Measurements from ENCODE around the gene SERPINE2. TPM values are rescaled to one million over a fixed set of nuclear protein-coding genes. Genes with fewer than 3 reads are reported as not detected.
"Not testable (repeated sequence)": the region's sequence is repeated elsewhere in the genome, so short reads cannot be mapped to it uniquely, and the experiment has no call there.

Gene SERPINE2
- polyA plus RNA-seq, 1 donor, result 112 TPM

DNA sequence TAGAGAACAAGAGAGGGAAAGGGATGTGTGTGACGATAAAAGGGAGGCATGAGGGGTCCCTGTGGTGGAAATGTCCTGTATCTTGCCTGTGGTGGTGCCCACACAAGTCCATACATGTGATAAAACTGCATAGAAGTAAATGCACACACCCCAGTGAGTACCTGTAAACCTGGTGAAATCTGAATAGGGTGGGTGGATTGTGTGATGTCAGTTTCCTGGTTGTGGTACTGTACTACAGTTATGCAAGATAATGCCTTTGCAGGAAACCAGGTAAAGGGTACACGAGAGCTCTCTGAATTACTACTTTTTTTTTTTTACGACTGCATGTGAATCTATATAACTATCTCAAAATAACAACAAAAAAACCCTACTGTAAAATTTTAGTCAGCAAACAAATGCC is 22.1 kb downstream of the SERPINE2 start:
- no peak for DNase-seq

DNA sequence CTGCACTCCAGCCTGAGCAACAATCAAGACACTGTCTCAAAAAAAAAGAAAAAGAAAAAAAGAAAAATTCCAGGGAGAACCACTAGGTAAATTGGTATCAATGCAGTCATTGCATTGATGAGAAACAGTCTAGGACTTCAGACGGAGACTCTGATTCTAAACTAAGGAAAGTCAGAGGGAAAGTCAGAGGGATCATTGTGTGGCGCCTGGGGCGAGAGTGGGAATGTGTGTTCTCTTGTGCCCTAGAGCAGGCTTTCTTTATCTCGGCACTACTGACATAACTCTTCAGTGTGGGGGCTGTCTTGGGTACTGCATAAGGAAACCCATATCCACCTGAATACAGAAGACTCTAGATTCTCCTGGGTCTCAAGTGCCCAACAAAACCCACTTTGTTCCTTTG is 24.8 kb downstream of the SERPINE2 start:
- DNase-seq, result no peak

DNA sequence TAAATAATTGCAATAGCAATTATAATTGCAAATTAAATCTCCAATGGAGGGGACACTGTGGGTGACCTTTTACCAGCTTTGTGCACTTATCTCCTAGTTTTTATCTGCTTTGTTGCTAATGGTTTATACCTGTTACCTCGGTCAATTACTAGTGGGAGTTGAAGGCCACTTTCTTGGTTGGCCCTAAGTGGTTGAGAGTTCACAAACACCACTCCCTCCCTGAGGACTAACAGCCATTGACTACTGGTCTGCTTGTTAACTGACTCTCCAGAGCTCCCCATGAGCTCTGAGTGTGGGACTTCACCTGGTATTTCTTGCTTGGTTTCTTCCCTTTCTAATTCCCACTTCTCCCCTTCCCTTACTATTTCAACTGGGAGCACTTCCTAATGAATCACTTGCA is 27.2 kb downstream of the SERPINE2 start:
- no peak for DNase-seq

DNA sequence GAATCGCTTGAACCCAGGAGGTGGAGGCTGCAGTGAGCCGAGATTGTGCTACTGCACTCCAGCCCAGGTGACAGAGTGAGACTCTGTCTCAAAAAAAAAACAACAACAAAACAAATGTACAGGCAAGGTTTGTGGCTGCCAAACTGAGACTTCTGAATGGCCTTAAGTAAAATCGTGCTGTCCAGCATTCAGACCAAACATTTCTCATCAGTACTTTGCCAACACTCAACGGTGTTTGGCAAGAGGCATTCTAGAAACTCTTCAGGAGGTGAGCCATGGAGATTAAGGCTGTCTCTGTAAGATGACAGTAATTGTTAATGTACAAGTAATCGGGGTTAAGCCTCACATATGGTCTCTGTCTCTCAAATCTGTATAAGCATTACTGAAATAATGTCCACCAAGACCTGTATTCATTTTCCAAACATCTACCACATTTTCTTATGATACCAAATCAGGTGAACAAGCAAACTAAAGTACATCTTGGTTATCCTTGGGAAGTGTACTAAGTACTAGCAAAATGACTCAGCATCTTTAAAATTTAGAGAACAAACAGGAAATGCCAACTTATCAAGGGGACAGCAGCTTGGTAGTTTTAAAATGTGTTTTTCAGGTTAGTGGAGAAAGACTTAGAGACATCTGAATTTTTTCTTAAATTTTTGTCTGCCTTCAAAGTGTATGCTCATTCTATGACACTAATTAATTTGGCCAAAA is 29.3 kb downstream of the SERPINE2 start:
- DNase-seq, result no peak

DNA sequence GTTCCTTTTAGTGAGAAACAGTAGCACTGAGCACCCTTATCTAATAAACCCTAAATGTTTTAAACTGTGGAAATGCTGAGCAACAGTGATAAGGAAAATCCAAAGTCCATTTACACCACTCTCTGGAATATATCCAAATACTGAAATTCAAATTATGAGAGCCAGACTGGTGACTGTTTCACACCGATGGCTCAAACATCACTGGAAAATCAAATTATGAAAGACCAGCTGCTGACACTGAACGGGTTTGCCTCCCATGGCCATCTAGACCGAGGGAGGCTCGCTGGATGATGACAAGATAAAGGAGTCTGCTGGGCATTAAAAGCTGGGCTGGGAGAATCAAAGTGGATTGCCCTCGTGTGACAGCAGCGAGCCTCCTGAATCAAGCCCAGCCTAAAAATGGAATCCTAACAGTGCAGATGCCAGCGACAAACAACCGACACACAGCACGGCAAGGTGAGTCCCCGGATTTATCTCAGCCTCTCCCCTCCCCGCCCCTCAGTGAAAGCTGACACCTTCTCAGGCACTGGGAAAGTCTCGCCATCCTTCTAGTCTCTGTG is 30.3 kb downstream of the SERPINE2 start:
- DNase-seq, result no peak

DNA sequence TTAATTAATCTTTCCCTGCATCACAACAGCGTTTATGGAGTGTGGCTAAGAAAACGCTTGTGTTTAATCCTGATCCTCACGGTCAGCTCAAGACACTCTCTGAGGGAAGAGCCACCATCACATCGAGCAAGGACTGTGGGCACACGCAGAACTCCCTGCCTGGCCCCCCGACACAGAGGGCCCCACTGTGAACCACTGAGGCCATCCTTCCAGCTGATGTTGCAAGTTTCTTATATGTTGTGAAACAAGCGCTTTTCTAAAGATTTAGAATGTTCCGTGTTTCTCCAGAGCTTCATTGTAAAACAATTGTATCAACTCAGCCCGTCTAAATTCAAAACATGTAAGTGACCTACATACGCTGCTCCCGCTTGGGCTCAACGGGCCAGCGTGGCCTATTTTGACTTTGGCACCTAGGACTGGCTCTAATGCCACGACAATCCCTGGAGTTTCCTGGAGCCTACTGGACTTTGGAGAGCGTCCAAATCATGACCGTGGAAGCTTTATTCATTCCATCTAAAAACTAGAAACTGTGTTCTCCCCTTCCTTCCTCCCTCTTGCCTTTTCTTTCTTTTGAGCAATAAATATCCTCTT is 34.9 kb downstream of the SERPINE2 start:
- DNase-seq, result no peak

DNA sequence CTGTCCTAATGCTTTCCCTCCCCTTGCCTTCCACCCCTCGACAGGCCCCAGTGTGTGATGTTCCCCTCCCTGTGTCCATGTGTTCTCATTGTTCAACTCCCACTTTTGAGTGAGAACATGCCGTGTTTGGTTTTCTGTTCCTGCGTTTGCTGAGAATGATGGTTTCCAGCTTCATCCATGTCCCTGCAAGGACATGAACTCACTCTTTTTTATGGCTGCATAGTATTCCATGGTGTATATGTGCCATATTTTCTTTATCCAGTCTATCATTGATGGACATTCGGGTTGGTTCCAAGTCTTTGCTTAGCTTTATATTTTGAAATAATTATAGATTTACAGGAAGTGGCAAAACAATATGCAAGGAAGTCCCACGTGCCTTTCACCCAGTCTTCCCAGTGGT is 38.4 kb downstream of the SERPINE2 start:
- not testable (repeated sequence) for DNase-seq

DNA sequence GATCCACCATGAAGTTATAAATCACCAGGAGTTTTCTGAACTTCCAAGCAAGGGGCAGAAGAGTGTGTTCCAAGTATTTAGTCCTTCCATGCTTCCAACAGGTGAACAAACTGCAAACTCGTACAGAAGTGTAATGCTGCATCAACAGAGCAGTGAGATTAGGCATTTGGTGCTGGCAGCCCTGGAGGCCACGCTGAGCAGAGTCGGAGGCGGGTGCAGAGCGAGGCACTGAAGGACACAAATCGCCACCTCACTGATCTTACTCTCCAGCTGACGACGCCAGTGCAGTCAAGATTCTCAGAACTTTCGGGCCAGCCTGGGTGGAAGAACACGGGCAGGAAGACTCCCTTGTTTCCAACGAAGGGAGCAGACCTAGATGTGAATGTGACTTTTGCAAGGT is 39.2 kb downstream of the SERPINE2 start:
- no peak for DNase-seq

DNA sequence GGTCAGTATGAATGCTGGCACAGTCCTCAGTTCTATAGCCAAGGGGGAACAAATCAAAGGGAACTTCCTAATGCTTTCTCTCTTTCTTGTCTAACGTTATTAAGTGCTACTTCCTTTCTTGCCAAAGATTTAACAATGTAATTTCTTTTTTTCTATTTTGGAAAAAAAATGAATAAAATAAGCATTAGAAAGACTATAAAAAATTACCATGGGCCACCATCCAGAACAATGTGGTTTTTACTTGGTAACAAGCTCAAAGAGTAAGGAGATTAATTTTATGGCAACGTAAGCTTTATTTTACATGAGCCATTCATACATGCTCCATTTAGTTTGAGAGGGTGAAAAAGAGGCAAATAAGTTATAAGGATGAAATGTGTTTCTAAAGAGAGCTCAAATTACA is 40.1 kb downstream of the SERPINE2 start:
- no peak for DNase-seq

DNA sequence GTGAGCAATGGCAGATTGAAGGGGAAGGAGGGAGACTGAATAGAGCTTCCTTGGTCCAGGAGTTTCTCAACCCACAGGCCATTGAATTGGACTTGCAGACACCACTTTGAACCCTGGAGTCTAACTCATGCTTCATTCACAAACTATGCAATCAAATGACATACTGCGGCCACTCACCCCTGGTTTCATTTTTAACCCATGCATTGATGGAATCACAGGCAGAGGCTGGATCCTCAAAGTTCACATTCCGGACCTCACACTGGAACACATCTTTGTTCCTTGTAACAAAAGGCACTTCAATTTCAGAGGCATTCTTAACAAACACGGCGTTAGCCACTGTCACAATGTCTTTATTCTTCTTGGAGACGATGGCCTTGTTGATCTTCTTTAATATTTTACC is 41.1 kb downstream of the SERPINE2 start:
- DNase-seq, result no peak

DNA sequence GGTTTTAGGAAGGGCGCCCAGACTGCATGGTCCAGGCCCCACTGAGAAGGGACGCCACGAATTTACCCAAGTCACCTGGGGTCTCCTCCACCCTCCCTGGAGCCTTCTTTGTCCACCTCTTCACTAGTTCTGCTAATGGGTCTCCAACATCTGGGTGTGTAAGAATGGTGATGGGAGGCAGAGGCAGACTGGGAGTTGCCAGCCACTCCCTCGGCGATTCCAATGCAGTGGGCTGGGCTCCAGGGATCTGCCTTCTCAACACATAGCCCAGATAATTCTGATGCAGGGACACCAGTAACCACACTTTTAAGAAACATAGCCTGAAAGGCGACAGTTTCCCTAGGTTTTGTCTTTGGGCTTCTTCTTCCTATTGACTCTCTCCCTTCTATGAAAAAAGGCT is 42.7 kb downstream of the SERPINE2 start:
- no peak for DNase-seq

DNA sequence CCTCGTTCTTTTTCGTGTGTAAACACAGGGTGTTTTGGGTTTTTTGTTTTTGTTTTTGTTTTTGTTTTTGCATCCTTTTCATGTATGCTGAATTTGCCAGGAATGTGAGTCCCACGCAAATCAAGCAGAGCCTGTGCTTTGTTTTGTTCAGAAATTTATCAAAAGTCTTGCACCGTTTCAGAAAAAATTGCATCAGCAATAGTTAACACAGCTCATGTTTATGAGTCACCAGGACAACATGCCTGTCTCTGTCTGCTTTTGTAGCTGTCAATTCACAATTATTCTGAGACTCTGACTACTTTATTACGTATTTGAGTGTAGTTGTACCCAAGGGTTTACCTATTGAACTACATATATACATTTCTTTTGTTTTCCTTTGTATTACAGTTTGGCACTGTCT is 43.5 kb downstream of the SERPINE2 start:
- DNase-seq, result no peak

DNA sequence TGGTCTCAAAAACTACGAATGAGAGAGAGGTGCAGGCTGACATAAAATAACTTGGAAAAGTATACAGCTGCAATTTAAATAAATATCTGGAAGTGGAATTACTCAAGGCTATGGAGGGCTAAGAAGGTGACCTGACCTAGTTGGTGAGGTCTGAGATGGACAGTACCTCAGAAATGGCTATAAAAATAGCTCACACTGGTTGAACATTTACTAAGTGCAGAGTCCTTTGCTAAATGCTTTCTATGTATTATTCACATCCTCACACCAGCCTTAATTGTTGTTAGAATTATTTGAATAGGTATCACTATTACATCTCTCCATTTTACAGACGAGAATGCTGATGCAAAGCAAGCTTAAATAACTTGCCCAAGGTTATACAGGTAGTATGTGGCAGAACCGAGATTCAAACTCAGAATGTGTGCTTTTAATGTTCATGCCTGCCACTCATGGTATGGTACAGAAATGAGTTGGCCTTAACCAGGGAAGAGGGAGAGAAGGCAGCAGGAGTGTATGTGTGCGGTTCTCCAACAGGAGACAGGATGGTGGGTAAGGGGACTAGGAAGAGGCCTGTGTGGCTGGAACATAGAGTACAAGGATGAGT is 44.4 kb downstream of the SERPINE2 start:
- no peak for DNase-seq

DNA sequence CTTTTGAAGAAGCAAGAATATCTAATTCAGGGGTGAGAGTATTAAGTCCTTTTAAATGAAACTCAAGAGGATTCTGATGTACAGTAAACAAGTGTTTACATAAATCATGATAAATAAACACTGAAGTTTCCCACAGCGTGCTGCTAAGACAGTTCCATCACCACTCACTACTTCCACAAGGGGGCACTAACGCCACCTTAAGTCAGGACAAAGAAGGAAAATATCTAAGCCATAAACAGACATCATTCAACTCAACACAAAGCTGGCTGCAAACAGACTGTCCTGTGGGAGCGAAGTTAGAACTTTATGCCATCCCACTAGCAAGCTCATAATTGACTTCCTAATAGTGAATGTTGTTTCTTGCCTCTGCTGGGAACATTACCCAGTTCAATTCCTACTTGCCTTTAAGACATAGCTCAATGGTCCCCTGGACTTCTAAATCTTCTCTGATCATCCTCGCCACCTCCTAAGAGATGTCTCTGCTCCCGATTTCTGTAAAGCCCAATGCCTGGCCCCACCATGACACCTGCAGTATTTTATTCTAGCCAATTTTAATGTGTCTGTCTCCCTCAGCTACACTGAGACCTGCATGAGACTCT is 45.4 kb downstream of the SERPINE2 start:
- DNase-seq, result peak; percentile 83

DNA sequence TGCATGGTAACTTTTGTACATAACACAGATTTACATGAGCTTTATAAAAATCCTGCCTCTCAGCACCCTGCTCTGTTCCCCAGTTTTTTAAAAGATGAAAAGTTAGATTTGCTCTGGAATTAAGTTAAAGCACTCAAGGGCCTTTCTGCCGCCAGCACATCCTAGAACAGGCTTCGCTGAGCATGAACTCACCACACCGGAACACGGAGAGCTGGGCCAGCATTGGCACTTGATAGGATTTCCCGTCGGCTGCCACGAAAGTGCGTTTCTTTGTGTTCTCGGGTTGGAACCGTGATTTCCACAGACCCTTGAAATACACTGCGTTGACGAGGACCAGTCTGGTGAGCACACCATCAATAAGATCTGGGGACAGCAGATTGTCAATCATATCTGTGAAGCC is 47.5 kb downstream of the SERPINE2 start:
- no peak for DNase-seq

DNA sequence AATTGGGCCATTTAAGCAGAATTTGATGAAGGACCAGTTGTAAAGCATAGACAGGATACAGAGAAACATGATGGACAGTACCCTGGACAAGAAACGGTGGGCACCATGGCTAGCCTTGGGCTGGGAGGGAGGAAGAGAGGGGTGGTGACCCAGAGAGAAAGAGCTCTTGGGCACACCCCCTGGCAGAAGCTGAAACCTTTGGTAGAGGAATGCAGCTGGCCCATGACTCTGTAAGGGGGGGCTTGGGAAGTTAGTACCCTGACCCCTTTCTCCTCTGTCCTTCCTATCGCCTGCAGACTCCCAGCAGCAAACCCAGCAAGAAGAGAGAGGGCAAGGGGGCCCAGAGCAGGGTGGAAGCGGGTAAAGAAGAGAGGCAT is 49.2 kb downstream of the SERPINE2 start:
- no peak for DNase-seq

DNA sequence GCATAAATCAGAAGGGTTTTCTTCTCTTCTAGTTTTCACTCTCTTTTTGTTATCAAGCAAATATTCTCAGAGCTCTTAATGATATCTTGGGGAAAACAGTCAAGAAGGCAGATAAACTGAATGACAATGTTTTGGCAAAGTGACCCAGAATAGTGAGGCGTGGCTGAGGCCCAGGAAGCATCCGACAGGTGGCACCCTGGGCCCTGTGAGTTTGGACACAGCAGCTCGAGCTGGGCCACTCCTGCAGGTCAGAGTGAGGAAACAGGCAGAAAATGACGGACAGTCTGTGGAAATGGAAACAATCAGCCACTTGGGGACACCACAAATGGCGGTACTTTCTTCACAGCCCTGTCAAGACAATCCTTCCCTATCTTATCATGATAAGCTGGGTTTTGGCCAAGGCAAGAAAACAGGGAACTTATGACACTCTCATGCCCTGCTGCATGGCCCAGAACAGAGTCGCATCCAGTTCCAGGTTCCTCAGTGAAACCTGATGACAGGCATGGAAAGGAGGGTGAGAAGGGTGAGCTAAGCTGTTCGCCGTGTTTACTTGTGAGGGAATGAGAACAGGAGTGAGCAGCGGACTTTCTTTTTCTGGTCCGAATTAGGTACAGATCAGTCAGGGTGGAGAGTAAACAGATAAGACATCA is 49.8 kb downstream of the SERPINE2 start:
- DNase-seq, result no peak

DNA sequence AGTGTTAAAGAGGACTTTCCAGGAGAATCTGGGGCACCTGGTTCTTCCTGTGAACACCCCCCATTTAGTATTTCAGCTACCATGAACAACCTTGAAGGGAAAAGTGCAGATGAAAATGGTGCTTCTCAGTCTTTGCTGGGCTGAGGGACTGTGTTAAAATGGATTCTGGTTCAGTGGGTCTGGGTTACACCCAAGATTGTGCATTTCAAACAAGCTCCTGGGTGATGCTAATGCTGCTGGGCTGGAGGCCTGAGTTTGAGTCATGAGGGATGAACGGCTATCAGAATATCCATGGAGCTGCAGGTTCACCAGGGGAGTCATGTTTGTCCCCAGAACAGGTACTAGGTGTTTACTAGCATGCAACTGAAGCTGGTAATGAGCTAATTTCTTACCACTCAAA is 57.8 kb downstream of the SERPINE2 start:
- DNase-seq, result no peak

DNA sequence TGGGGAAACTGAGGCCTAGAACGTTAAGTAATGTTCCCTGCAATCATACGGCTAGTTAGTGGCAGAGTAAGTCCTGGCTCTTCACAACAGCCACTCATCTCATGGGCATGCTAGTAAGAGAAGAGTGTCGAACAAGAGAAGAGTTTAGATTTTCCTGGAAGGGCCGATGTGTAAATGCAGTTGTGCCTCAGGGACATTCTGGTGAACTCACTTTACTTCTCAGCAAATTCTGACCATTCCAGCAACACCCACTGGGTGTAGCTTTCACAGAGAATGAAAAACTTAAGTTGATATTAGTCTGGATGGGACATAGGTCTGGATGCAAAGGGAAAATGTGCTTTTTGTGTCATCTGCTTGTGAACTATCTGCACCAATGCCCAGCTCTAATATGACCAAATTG is 58.3 kb downstream of the SERPINE2 start:
- no peak for DNase-seq

DNA sequence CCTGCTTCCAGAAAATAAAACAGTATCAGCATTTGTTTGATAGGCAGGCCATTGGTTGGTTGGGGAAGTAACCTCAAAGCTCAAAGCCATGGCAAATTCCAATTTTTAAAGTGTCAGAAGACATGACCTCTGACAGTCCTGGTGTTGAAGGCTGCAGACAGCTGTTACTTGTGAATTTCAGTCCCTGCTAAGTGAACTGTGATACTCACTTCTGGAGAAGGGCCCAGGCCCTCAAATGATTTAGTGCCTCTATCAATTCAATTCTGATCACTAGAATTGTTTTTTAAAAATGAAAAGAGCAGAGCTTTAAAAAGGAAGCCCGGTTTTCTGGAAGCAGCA is 58.7 kb downstream of the SERPINE2 start:
- no peak for DNase-seq

DNA sequence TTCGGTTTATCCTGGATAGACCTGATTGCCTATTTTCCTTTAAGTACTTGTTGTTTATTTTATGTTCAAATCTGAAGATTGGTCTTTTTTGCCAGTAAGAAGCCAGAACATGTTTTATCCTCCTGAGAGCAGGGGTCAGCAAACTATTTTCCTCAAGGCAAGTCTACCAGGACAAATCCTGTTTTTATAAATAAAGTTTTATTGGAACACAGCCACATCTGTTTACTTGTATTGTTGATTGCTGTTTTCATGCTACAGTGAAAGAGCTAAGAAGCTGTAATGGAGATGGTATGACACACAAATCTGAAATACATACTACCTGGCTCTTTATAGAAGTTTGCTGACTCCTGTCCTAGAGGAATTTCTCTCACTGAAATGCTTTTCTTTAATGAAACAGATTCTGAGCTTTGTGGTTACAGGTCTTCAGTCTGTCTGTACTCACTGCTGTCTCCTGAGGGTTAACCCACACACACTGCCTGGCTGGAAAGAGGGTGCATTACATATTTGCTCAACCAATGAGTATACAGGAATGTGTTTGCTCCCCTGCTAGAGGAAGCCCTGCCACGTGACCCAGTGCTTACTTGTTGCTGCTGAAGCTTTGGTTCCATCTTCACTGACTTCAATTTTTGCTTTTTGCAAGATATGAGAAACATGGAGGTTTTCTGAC is 59.2 kb downstream of the SERPINE2 start:
- DNase-seq, result no peak

DNA sequence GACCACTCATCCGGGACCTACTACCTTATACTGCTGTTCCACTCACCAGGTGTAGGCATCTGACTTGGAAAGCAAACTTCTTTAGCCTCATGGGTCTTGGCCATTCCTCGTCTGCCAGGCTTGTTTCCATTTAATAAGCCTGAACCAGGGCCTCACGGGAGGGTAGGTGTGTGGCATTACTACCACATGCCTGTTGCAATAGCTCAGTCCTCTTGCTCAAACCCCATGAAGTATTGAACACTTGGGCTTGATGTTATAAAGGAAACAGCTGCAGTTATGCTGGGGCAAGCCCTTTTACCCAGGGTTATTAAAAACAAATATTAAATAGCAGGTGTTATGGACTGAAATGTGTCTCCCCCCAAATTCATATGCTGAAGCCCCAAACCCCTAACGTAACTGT is 60.6 kb downstream of the SERPINE2 start:
- DNase-seq, result no peak

All from left kidney (tissue), 2 donors.